GM12872 (cell line): ENCODE data around the gene PIP5K1B.

Source experiments
- CTCF ChIP-seq: IDR thresholded peaks from 3 replicates; pipeline ENCODE4 v1.5.1; 2011; ENCODE audit warnings: low read depth, mild to moderate bottlenecking, low read length, moderate library complexity; ENCODE audit not compliant: insufficient read depth

PIP5K1B gene

GRCh38 chr9:68749135-68749534, 44.1 kb downstream of the PIP5K1B start:
- TF ChIP-seq CTCF = no peak

- TF ChIP-seq CTCF = no peak
Observed at GRCh38 chr9:68749579-68750159, 44.6 kb downstream of the PIP5K1B start.

GRCh38 chr9:68750255-68750654, 45.2 kb downstream of the PIP5K1B start:
- TF ChIP-seq CTCF = no peak

- TF ChIP-seq CTCF = no peak
Observed at GRCh38 chr9:68750786-68751185, 45.7 kb downstream of the PIP5K1B start.

- TF ChIP-seq CTCF = no peak
Observed at GRCh38 chr9:68751556-68751955, 46.5 kb downstream of the PIP5K1B start.

GRCh38 chr9:68755051-68755450, 50.0 kb downstream of the PIP5K1B start:
- TF ChIP-seq CTCF = no peak

- no peak for TF ChIP-seq CTCF
Observed at GRCh38 chr9:68755752-68756151, 50.7 kb downstream of the PIP5K1B start.

GRCh38 chr9:68759981-68760673, 55.1 kb downstream of the PIP5K1B start:
- no peak for TF ChIP-seq CTCF
